Parathyroid adenoma (tissue), 2 donors: Measurements from ENCODE around the gene CLEC1A.

ENCODE experiments used
- H2AFZ ChIP-seq: fragments of 300-600 bp; sonication (generic); one replicate; pipeline ENCODE4 v1.7.0; 2017; ENCODE audit warnings: antibody characterized with exemption, mild to moderate bottlenecking
- H3K27ac ChIP-seq: fragments of 300-600 bp; sonication (generic); one replicate; pipeline ENCODE4 v1.7.0; 2017
- H3K27me3 ChIP-seq: fragments of 300-600 bp; sonication (generic); one replicate; pipeline ENCODE4 v1.7.0; 2017; ENCODE audit warnings: low read length; ENCODE audit not compliant: control insufficient read depth, insufficient read depth
- H3K36me3 ChIP-seq: fragments of 300-600 bp; sonication (generic); one replicate; pipeline ENCODE4 v1.7.0; 2017; ENCODE audit warnings: low read length; ENCODE audit not compliant: control insufficient read depth, insufficient read depth
- H3K4me1 ChIP-seq: fragments of 300-600 bp; sonication (generic); one replicate; pipeline ENCODE4 v1.7.0; 2017; ENCODE audit warnings: control low read depth
- H3K4me2 ChIP-seq: fragments of 300-600 bp; sonication (generic); one replicate; pipeline ENCODE4 v1.7.0; 2017; ENCODE audit warnings: low read length
- H3K4me3 ChIP-seq: fragments of 300-600 bp; sonication (generic); one replicate; pipeline ENCODE4 v1.7.0; 2017; ENCODE audit warnings: low read depth, low read length
- H3K79me2 ChIP-seq: fragments of 300-600 bp; sonication (generic); one replicate; pipeline ENCODE4 v1.7.0; 2017; ENCODE audit warnings: control low read depth
- H3K9ac ChIP-seq: fragments of 300-600 bp; sonication (generic); one replicate; pipeline ENCODE4 v1.7.0; 2017; ENCODE audit warnings: mild to moderate bottlenecking
- H3K9me3 ChIP-seq: fragments of 300-600 bp; sonication (generic); one replicate; pipeline ENCODE4 v1.7.0; 2017; ENCODE audit warnings: low read length; ENCODE audit not compliant: control insufficient read depth
- TF ChIP-seq, protein P1 (sequence below): fragments of 300-600 bp; sonication (generic); IDR thresholded peaks from one replicate; pipeline ENCODE4 v1.7.0; 2017; ENCODE audit warnings: antibody characterized with exemption, mild to moderate bottlenecking
- donor health status: primary hyperparathyroidism.

The CLEC1A gene

DNA sequence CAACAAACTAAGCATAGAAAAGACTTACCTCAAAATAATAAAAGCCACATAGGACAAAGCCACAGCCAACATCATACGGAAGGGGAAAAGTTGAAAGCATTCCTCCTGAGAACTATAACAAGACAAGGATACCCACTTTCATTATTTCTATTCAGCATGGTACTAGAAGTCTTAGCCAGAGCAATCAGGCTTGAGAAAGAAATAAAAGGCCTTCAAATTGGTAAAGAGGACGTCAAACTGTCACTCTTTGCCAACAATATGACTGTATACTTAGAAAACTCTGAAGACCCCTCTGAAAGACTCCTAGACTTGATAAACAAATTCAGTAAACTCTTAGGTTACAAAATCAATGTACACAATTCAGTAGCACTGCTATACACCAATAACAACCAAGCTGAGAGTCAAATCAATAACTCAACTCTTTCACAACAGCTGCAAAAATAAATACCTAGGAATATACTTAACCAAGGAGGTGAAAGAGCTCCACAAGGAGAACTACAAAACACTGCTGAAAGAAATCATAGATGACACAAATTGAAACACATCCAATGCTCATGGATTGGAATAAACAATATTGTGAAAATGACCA, 11.6 kb upstream of the CLEC1A start:
- Histone ChIP-seq H3K27ac (no peak overlapping the region), H3K9ac (no peak overlapping the region), H3K4me1 (no peaks in the 10 kb centered on the region), H3K36me3 (no peaks in the 10 kb centered on the region), H3K9me3 (no peaks in the 10 kb centered on the region), H3K79me2 (no peaks in the 10 kb centered on the region), H3K4me3 (no peak overlapping the region), H3K4me2 (no peak overlapping the region), H2AFZ (no peak overlapping the region), H3K27me3 (no peaks in the 10 kb centered on the region)
- TF ChIP-seq, protein P1, sequence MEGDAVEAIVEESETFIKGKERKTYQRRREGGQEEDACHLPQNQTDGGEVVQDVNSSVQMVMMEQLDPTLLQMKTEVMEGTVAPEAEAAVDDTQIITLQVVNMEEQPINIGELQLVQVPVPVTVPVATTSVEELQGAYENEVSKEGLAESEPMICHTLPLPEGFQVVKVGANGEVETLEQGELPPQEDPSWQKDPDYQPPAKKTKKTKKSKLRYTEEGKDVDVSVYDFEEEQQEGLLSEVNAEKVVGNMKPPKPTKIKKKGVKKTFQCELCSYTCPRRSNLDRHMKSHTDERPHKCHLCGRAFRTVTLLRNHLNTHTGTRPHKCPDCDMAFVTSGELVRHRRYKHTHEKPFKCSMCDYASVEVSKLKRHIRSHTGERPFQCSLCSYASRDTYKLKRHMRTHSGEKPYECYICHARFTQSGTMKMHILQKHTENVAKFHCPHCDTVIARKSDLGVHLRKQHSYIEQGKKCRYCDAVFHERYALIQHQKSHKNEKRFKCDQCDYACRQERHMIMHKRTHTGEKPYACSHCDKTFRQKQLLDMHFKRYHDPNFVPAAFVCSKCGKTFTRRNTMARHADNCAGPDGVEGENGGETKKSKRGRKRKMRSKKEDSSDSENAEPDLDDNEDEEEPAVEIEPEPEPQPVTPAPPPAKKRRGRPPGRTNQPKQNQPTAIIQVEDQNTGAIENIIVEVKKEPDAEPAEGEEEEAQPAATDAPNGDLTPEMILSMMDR: no peak

GRCh38 chr12:10102322-10102721, 3.5 kb upstream of the CLEC1A start:
- Histone ChIP-seq H3K4me2 (no peak overlapping the region), H3K27ac (no peak overlapping the region), H3K36me3 (no peaks in the 10 kb centered on the region), H3K9me3 (no peaks in the 10 kb centered on the region), H3K27me3 (no peaks in the 10 kb centered on the region), H3K4me1 (no peaks in the 10 kb centered on the region), H3K79me2 (no peaks in the 10 kb centered on the region), H2AFZ (no peak overlapping the region), H3K9ac (no peak overlapping the region), H3K4me3 (no peak overlapping the region)
- TF ChIP-seq, protein P1: no peak

DNA sequence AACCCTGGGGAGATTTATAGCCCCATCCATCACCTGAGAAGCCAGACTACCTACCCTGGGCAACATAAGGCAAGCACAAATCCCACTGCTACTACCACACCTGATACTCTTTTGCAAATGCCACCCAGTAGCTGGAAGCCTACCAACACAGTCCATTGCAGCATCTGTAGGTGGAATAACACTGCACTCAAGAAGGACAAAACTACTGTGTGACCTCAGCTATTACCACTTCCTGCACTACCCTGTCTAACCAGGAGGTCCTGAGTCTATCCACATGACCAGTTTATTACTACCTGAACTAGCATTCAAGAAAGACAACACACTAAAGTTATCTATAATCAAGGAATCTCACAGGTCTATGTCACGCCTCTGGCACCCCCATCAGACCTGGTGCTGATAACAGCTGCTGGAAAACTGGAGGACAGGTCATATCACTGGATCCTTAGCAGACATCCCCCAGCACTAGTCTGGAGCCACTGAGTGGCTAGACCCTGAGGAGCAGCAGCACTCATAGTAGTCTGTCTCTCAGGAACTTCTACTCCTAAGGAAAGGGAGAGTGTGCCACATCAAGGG, 2.9 kb upstream of the CLEC1A start:
- Histone ChIP-seq H3K79me2 (no peaks in the 10 kb centered on the region), H3K4me3 (no peak overlapping the region), H3K36me3 (no peaks in the 10 kb centered on the region), H3K9me3 (no peaks in the 10 kb centered on the region), H3K27me3 (no peaks in the 10 kb centered on the region), H3K9ac (no peak overlapping the region), H2AFZ (no peak overlapping the region), H3K27ac (no peak overlapping the region), H3K4me2 (no peak overlapping the region), H3K4me1 (no peaks in the 10 kb centered on the region)
- TF ChIP-seq, protein P1: no peak

GRCh38 chr12:10101042-10101579, 2.3 kb upstream of the CLEC1A start:
- Histone ChIP-seq H3K79me2 (no peaks in the 10 kb centered on the region), H3K4me3 (no peak overlapping the region), H2AFZ (peak overlapping the region; percentile 24), H3K36me3 (no peaks in the 10 kb centered on the region), H3K27ac (no peak overlapping the region), H3K4me2 (no peak overlapping the region), H3K27me3 (no peaks in the 10 kb centered on the region), H3K9me3 (no peaks in the 10 kb centered on the region), H3K4me1 (no peaks in the 10 kb centered on the region), H3K9ac (no peak overlapping the region)
- TF ChIP-seq, protein P1: no peak

- no peak overlapping the region for H3K9ac ChIP-seq
- peak overlapping the region; percentile 30 for H3K4me3 ChIP-seq
- H3K4me2 ChIP-seq: peak overlapping the region; percentile 31
- H3K36me3 ChIP-seq: no peaks in the 10 kb centered on the region
- no peaks in the 10 kb centered on the region for H3K27me3 ChIP-seq
- H3K79me2 ChIP-seq: no peaks in the 10 kb centered on the region
- peak overlapping the region; percentile 5 for H3K27ac ChIP-seq
- H2AFZ ChIP-seq: no peak overlapping the region
- no peaks in the 10 kb centered on the region for H3K9me3 ChIP-seq
- H3K4me1 ChIP-seq: no peaks in the 10 kb centered on the region
- TF ChIP-seq, protein P1: no peak
Measured at GRCh38 chr12:10097521-10097920, 1.3 kb downstream of the CLEC1A start.
